Measurements from ENCODE around the gene CRAT. TPM values are rescaled to one million over a fixed set of nuclear protein-coding genes. Genes with fewer than 3 reads are reported as not detected.
A peak's percentile ranks its signal among the peaks of the same experiment; 100 is the strongest.

CRAT gene
- 100 to 1,000 TPM in 2 of 4 donors, 10 to 100 TPM in 2; 73.9 to 117 (median 92.2) TPM for total RNA-seq

DNA sequence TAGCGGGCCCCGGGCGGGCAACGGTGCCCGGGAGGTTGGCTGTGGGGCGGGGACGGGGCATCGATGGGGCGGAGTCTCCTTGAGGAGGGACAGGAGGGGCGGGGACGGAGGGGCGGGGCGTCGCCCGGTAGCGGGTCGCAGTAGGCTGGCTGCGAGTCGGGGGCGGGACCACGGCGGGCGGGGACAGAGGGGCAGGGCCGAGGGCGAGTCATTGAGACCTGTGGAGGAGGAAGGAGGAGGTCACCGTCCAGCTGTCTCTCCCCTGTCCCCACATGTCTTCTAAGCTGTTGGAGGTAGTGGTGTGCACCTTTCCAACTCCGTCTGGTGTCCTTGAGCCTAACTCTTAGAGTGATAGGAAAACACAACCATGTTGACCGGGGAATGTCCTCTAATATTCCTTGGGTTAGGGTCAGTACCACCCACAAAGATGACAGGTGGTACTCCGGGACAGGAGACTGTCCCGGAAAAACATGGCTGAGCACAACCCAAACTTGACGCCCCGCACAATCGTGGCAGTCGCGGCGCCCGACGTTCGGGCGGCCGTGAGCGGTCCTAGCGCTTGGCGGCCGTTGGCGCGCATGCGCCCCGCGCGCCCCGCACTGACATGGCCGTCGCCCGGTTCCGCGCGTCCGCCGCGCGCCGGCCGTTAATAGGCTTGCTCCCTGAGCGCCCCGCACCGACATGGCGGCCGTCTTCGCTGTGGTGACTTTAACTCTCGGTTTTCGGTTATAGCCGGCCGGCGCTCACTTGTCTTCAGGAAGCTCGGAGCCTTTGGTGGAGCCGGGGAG, at the start of gene CRAT, which contains the start of gene PTPA:
Gene CRAT (minus strand): TSS at position 54 of the 788 bp plus-strand sequence. CDS start 284 bp downstream, outside the sequence.
Gene PTPA (plus strand): TSS at position 676 of the 788 bp plus-strand sequence. CDS start 186 bp downstream, outside the sequence.
- peaks cover 33 to 67% (median 60%) of the 10 kb centered on the region in 4 donors for H3K4me1 ChIP-seq
- WGBS, result 0% methylated on average over 5 of the region's 77 CpGs
- peak; percentile 99 for DNase-seq (ENCODE audit: extremely low spot score)
- peaks cover 12 to 26% (median 20%) of the 10 kb centered on the region in 4 donors for H3K36me3 ChIP-seq
- H3K27ac ChIP-seq (replicated peaks in 1 of 4), result peak within 1 kb of the TSS; percentile 88 to 95 (median 94)
- H3K9me3 ChIP-seq, result no peaks in the 10 kb centered on the region
- TF ChIP-seq POLR2A (IDR thresholded peaks at IDR 0.05; ENCODE audit: low read depth) (peak; percentile 85), POLR2AphosphoS5 (IDR thresholded peaks at IDR 0.05) (peak; percentile 93 to 99)
- TF ChIP-seq, protein P1, sequence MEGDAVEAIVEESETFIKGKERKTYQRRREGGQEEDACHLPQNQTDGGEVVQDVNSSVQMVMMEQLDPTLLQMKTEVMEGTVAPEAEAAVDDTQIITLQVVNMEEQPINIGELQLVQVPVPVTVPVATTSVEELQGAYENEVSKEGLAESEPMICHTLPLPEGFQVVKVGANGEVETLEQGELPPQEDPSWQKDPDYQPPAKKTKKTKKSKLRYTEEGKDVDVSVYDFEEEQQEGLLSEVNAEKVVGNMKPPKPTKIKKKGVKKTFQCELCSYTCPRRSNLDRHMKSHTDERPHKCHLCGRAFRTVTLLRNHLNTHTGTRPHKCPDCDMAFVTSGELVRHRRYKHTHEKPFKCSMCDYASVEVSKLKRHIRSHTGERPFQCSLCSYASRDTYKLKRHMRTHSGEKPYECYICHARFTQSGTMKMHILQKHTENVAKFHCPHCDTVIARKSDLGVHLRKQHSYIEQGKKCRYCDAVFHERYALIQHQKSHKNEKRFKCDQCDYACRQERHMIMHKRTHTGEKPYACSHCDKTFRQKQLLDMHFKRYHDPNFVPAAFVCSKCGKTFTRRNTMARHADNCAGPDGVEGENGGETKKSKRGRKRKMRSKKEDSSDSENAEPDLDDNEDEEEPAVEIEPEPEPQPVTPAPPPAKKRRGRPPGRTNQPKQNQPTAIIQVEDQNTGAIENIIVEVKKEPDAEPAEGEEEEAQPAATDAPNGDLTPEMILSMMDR (IDR thresholded peaks at IDR 0.05), result no peak
- H3K27me3 ChIP-seq, result no peaks in the 10 kb centered on the region
- H3K4me3 ChIP-seq, result peak within 1 kb of the TSS; percentile 74 to 94 (median 87)
- intact Hi-C loops (cut with DNase I), result no loop called here

DNA sequence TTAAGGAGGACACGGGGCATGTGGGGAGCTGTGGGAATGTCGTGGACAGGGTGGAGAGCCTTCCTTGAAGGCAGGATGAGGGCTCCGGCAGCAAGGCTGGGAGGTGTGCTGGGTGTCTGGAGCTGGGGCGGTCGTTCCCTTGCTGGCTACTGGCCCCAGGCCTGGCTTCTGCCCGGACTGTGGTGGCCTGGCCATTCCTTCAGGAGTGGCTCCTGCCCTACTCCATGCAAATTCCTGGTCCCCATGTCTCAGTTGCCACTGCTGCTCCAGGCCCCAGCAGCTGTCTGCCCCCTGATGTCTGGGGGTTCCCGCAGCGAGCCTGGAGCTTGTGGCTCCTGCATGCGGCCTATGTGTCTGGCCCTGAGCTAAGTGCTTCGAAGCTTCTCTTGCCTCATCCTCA, 45.6 kb upstream of the CRAT start:
- no peak overlapping the region for H3K27ac ChIP-seq (replicated peaks in 1 of 4)
- peaks cover 0 to 14% (median 0%) of the 10 kb centered on the region in 4 donors for H3K4me1 ChIP-seq
- intact Hi-C loops (cut with DNase I), result no loop called here
- no peaks in the 10 kb centered on the region for H3K27me3 ChIP-seq
- H3K36me3 ChIP-seq, result peaks cover 0 to 39% (median 26%) of the 10 kb centered on the region in 4 donors
- 83% methylated on average over 10 of the region's 10 CpGs for WGBS
- no peaks in the 10 kb centered on the region for H3K9me3 ChIP-seq
- TF ChIP-seq POLR2A (IDR thresholded peaks at IDR 0.05; ENCODE audit: low read depth) (no peak), EP300 (IDR thresholded peaks at IDR 0.05) (no peak), POLR2AphosphoS5 (IDR thresholded peaks at IDR 0.05) (no peak)
- TF ChIP-seq, protein P1 (IDR thresholded peaks at IDR 0.05), result no peak
- H3K4me3 ChIP-seq, result no peak overlapping the region
- DNase-seq (ENCODE audit: extremely low spot score), result no peak

DNA sequence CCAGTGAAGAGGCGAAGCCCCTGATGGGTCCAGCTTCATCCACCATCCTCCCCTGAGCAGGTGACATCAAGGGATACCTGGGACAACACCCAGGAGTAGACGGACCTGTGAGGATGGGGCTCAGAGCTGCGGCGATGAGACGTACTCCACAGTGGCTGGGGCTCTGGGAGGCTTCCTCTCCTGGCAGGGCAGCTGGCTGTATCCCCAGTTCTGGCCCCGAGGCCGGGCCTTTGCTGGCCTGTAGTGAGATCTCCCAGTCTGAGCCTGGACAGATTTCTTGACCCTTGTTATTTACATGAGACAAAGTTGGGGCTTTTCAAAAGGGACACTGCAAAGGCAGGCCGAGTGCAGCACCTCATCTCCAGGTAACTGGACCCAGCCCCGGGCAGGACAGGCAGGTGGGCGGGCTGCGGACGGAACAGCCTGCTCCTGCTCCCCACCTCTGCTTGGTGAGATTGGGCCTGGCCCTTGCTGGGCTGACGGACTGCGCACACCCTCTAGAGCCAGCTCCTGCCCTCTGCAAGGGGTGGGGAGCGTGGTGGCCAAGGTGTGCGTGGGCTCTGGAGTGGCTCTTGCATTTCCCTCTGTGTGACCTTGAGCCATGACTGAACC, 44.4 kb upstream of the CRAT start:
- Histone ChIP-seq H3K4me1 (peaks cover 0 to 24% (median 2%) of the 10 kb centered on the region in 4 donors), H3K27ac (replicated peaks in 1 of 4) (peak overlapping the region in 1 of 4 donors; percentile 7), H3K9me3 (no peaks in the 10 kb centered on the region), H3K36me3 (peaks cover 0 to 51% (median 31%) of the 10 kb centered on the region in 4 donors), H3K4me3 (no peak overlapping the region), H3K27me3 (no peaks in the 10 kb centered on the region)
- intact Hi-C loops (cut with DNase I), result no loop called here
- 75% methylated on average over 9 of the region's 16 CpGs for WGBS
- DNase-seq (ENCODE audit: extremely low spot score), result no peak
- TF ChIP-seq POLR2A (IDR thresholded peaks at IDR 0.05; ENCODE audit: low read depth), result no peak
- no peak for TF ChIP-seq EP300 (IDR thresholded peaks at IDR 0.05)
- TF ChIP-seq POLR2AphosphoS5 (IDR thresholded peaks at IDR 0.05), result no peak
- TF ChIP-seq, protein P1 (IDR thresholded peaks at IDR 0.05), result no peak

DNA sequence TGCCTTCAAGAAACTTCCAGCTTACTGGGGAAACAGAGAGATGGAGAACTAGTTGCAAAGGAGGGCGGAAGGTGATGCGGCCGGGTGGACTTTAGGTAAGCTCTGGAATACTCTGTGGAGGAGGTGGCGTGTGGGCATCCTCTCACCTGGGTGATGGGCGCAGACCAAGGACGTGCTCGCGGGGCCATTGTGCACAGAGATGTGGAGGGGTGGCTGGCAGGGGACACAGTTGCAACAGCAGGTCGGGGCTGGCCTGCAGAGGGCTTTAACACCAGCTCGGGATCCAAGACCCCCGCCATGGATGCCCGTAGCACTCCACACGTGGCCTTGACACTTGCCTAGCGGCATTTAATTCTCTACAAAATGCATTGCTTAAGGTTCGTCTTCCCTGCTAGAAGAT, 40.9 kb upstream of the CRAT start:
- intact Hi-C loops (cut with DNase I), result no loop called here
- WGBS, result 87% methylated on average over 15 of the region's 15 CpGs
- Histone ChIP-seq H3K4me3 (no peak overlapping the region), H3K36me3 (peaks cover 0 to 77% (median 54%) of the 10 kb centered on the region in 4 donors), H3K27me3 (no peaks in the 10 kb centered on the region), H3K27ac (replicated peaks in 1 of 4) (no peak overlapping the region), H3K9me3 (no peaks in the 10 kb centered on the region), H3K4me1 (peaks cover 18 to 59% (median 26%) of the 10 kb centered on the region in 4 donors)
- DNase-seq (ENCODE audit: extremely low spot score), result no peak
- no peak for TF ChIP-seq POLR2A (IDR thresholded peaks at IDR 0.05; ENCODE audit: low read depth)
- TF ChIP-seq EP300 (IDR thresholded peaks at IDR 0.05), result no peak
- TF ChIP-seq POLR2AphosphoS5 (IDR thresholded peaks at IDR 0.05), result no peak
- TF ChIP-seq, protein P1 (IDR thresholded peaks at IDR 0.05), result no peak

Data from esophagus muscularis mucosa (tissue), 4 donors.